ENCODE results near the gene OR11L1.

GRCh38 chr1:247840818-247841217 lies 878 bp downstream of the OR11L1 start:
- TF ChIP-seq CTCF (IDR thresholded peaks at IDR 0.05; ENCODE audit: insufficient read depth, low read depth, low read length) (no peak), EZH2 (IDR thresholded peaks at IDR 0.05; ENCODE audit: insufficient read depth, low read length) (no peak)
